B cell (primary cell): ENCODE measurements around the gene KRTAP15-1.

Experiments used
- EZH2 ChIP-seq: IDR thresholded peaks from 2 replicates; pipeline ENCODE4 v1.6.1; 2012; ENCODE audit warnings: borderline replicate concordance, low read depth, mild to moderate bottlenecking, moderate library complexity, low read length; ENCODE audit not compliant: insufficient read depth, poor library complexity, severe bottlenecking
- TF ChIP-seq, protein P1 (sequence below): fragments of 200-600 bp; IDR thresholded peaks from one replicate; pipeline ENCODE4 v1.8.0; 2022; ENCODE audit warnings: antibody characterized with exemption, mild to moderate bottlenecking

DNA sequence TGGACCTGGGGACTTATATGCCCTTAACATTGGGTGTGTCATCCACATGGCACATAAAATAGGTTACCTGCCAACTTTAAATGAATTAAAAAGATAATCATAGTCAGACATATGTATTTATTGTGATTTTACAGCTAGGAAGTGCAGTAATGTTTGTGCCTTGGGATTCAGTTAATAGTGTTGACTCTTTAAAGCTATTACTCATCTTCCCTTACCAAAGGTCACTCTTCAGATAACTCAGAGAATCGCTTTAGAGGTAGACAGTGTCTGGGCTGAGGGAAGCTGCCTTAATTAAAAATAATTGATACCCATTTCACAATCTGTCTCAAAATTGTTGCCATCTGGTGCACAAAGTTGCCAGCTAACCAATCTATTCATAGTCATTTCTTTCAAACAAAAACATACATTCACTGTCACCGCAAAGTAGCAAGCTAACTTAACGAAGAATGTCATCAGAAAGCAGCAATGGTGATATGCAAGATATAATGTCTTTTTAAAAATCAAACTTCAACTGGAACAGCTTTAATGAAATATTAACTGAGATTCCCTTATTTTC lies 3.0 kb upstream of the KRTAP15-1 start:
- TF ChIP-seq, protein P1, sequence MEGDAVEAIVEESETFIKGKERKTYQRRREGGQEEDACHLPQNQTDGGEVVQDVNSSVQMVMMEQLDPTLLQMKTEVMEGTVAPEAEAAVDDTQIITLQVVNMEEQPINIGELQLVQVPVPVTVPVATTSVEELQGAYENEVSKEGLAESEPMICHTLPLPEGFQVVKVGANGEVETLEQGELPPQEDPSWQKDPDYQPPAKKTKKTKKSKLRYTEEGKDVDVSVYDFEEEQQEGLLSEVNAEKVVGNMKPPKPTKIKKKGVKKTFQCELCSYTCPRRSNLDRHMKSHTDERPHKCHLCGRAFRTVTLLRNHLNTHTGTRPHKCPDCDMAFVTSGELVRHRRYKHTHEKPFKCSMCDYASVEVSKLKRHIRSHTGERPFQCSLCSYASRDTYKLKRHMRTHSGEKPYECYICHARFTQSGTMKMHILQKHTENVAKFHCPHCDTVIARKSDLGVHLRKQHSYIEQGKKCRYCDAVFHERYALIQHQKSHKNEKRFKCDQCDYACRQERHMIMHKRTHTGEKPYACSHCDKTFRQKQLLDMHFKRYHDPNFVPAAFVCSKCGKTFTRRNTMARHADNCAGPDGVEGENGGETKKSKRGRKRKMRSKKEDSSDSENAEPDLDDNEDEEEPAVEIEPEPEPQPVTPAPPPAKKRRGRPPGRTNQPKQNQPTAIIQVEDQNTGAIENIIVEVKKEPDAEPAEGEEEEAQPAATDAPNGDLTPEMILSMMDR, result no peak
- no peak for TF ChIP-seq EZH2
